Endothelial cell of umbilical vein (primary cell): Measurements from ENCODE around the gene RAD51B. TPM values are rescaled to one million over a fixed set of nuclear protein-coding genes. Genes with fewer than 3 reads are reported as not detected.

Experiments used
- BruUV-seq: library from RNA; stranded (reverse); fragments of 400-500 nt; replicated peaks from 2 replicates; lab custom pipeline; 2021; lab: Mats Ljungman, UMichigan
- CTCF ChIA-PET: fragments of 300-600, 350-600 bp; sonication (Branson Sonifier 250); formaldehyde crosslinking; loops from one replicate; lab custom pipeline; 2021; ENCODE audit warnings: antibody characterized with exemption, inconsistent platforms; lab: Charles Lee
- POLR2A ChIA-PET: fragments of 300-600, 350-600 bp; sonication (Branson Sonifier 250); formaldehyde crosslinking; loops from one replicate; lab custom pipeline; 2021; ENCODE audit warnings: antibody characterized with exemption, inconsistent platforms; lab: Charles Lee
- DNase-seq: peaks from one replicate; pipeline ENCODE4 v3.0.0-alpha.2; 2011; ENCODE audit warnings: low read depth, low spot score
- FAIRE-seq: peaks from 2 replicates; lab custom pipeline; 2011; peaks lifted over from hg19 to GRCh38; lab: Jason Lieb, UNC
- H2AFZ ChIP-seq: 2 replicates; pipeline ENCODE4 v1.6.0; 2012; ENCODE audit warnings: low read depth, low read length, control low read depth, inconsistent platforms
- H3K27ac ChIP-seq: 2 replicates; pipeline ENCODE4 v1.5.1; 2011; ENCODE audit warnings: low read depth, mild to moderate bottlenecking, control low read depth, low read length, moderate library complexity; ENCODE audit not compliant: insufficient read depth
- H3K27me3 ChIP-seq, 2 experiments: 2 replicates each; pipeline versions ENCODE4 v1.6.0 to v1.6.1; 2011; ENCODE audit warnings: low read length in 2 of 2, mixed read lengths in 1 of 2; ENCODE audit not compliant: control insufficient read depth in 2 of 2, insufficient read depth in 2 of 2
- H3K36me3 ChIP-seq, 2 experiments: 2 replicates in 1 of 2; 3 replicates in 1 of 2; pipeline ENCODE4 v1.5.1; 2011; ENCODE audit warnings: low read length in 2 of 2, mild to moderate bottlenecking in 1 of 2, moderate library complexity in 1 of 2; ENCODE audit not compliant: control insufficient read depth in 2 of 2, insufficient read depth in 2 of 2; ENCODE audit errors: extremely low read depth in 1 of 2
- H3K4me1 ChIP-seq: 3 replicates; pipeline ENCODE4 v1.5.1; 2011; ENCODE audit warnings: mild to moderate bottlenecking, low read length; ENCODE audit not compliant: control insufficient read depth, insufficient read depth; ENCODE audit errors: extremely low read depth
- H3K4me2 ChIP-seq: 2 replicates; pipeline ENCODE4 v1.6.1; 2011; ENCODE audit warnings: low read length, control low read depth, mixed read lengths; ENCODE audit not compliant: insufficient read depth
- H3K4me3 ChIP-seq, 3 experiments: fragments of 200-600 bp in 1 of 3; sonication (generic), shearing (Covaris generic) in 1 of 3; replicated peaks in 1 of 3; 2 replicates each; pipeline ENCODE4 v1.5.1; 2011 to 2016; ENCODE audit warnings: control low read depth in 3 of 3, low read length in 3 of 3, mild to moderate bottlenecking in 2 of 3, inconsistent platforms in 1 of 3, low read depth in 1 of 3, moderate library complexity in 1 of 3; ENCODE audit not compliant: insufficient read depth in 1 of 3
- H3K79me2 ChIP-seq: 2 replicates; pipeline ENCODE4 v1.6.0; 2012; ENCODE audit warnings: low read length, inconsistent platforms; ENCODE audit not compliant: control insufficient read depth, insufficient read depth
- H3K9ac ChIP-seq: replicated peaks from 2 replicates; pipeline ENCODE3; 2011; ENCODE audit warnings: low read length, control low read depth; ENCODE audit not compliant: insufficient read depth; ENCODE audit errors: extremely low read depth
- H3K9me1 ChIP-seq: replicated peaks from 3 replicates; pipeline ENCODE4 v1.6.0; 2011; ENCODE audit warnings: mild to moderate bottlenecking, low read length; ENCODE audit not compliant: control insufficient read depth, insufficient read depth; ENCODE audit errors: extremely low read depth
- H3K9me3 ChIP-seq: replicated peaks from 2 replicates; pipeline ENCODE4 v1.5.1; 2012; ENCODE audit warnings: low read length, inconsistent platforms; ENCODE audit not compliant: control insufficient read depth, insufficient read depth
- H4K20me1 ChIP-seq: replicated peaks from 2 replicates; pipeline ENCODE3; 2011; ENCODE audit warnings: mild to moderate bottlenecking, low read length; ENCODE audit not compliant: control insufficient read depth, insufficient read depth; ENCODE audit errors: extremely low read depth
- CTCF ChIP-seq, 2 donors: IDR thresholded peaks; 1 replicate in 1 of 2; 2 replicates in 1 of 2; pipeline ENCODE4 v1.5.1; 2011; ENCODE audit warnings: low read length in 2 of 2, mild to moderate bottlenecking in 2 of 2, moderate library complexity in 2 of 2, control low read depth in 1 of 2, inconsistent platforms in 1 of 2, low read depth in 1 of 2; ENCODE audit not compliant: insufficient read depth in 1 of 2; ENCODE audit errors: extremely low read depth in 1 of 2
- EZH2 ChIP-seq: IDR thresholded peaks from 2 replicates; pipeline ENCODE4 v1.6.1; 2012; ENCODE audit warnings: borderline replicate concordance, low read depth, mild to moderate bottlenecking, moderate library complexity, low read length, inconsistent platforms; ENCODE audit not compliant: severe bottlenecking
- FOS ChIP-seq: IDR thresholded peaks from 2 replicates; pipeline ENCODE4 v1.6.1; 2011; ENCODE audit warnings: mild to moderate bottlenecking, low read length, moderate library complexity, borderline replicate concordance; ENCODE audit not compliant: insufficient read depth
- GATA2 ChIP-seq: IDR thresholded peaks from 2 replicates; pipeline ENCODE4 v1.7.0; 2011; ENCODE audit warnings: low read depth, mild to moderate bottlenecking, moderate library complexity, mixed read lengths, low read length; ENCODE audit not compliant: insufficient read length, insufficient read depth
- JUN ChIP-seq: IDR thresholded peaks from 2 replicates; pipeline ENCODE4 v1.6.1; 2011; ENCODE audit warnings: borderline replicate concordance, low read depth; ENCODE audit not compliant: insufficient read length, insufficient read depth
- MAX ChIP-seq: IDR thresholded peaks from 2 replicates; pipeline ENCODE4 v1.6.1; 2011; ENCODE audit not compliant: insufficient read depth, insufficient read length
- MYC ChIP-seq: IDR thresholded peaks from one replicate; pipeline ENCODE4 v1.6.1; 2011; ENCODE audit warnings: mild to moderate bottlenecking, low read depth, low read length
- POLR2A ChIP-seq: IDR thresholded peaks from 2 replicates; pipeline ENCODE4 v1.6.1; 2012; ENCODE audit warnings: low read depth, mild to moderate bottlenecking, control low read depth, low read length
- POLR2AphosphoS5 ChIP-seq: IDR thresholded peaks from 2 replicates; pipeline ENCODE4 v1.6.1; 2012; ENCODE audit warnings: low read depth, mild to moderate bottlenecking, control low read depth, low read length, moderate library complexity; ENCODE audit not compliant: insufficient read depth
- dilution Hi-C: fragments of 300-500 bp; cut with MboI; formaldehyde crosslinking; loops from one replicate; pipeline ENCODE4 v1.15.0; 2019; ENCODE audit warnings: low sequenced_read_pairs; ENCODE audit not compliant: extremely low pct_ligation_motif_present
- intact Hi-C: fragments of 100-400 bp; cut with micrococcal nuclease; formaldehyde crosslinking; loops from one replicate; pipeline ENCODE4 v1.10.0; 2022
- polyA plus RNA-seq, 4 experiments: library from polyadenylated mRNA; depleted of rRNA in 3 of 4; stranded (reverse) in 3 of 4; unstranded in 1 of 4; fragments of >200 nt; gene quantifications; 2 replicates each; pipeline versions ENCODE4 v1.2.1 to v1.2.3, GENCODE V29; 2011 to 2012; ENCODE audit warnings: missing spikeins in 1 of 4
- total RNA-seq: library from RNA; stranded (reverse); gene quantifications from 2 replicates; pipeline ENCODE4 v1.2.3, GENCODE V29; 2021

RAD51B gene
- total and polyA plus RNA-seq, 2 donors (not counting 3 experiments of a cell fraction or from before 2014, with no cell fraction given) = 3.9 to 19.0 TPM

- dilution Hi-C loops (no loop called here), intact Hi-C loops (no loop called here)
- CTCF ChIA-PET = no interaction called here
- no peaks in the 10 kb centered on the region for H3K79me2 ChIP-seq
- no peak for DNase-seq
- FAIRE-seq = no peak
- no peaks in the 10 kb centered on the region for H3K9me3 ChIP-seq
- H3K9me1 ChIP-seq = no peaks in the 10 kb centered on the region
- BruUV-seq = no TSS peak
- POLR2A ChIA-PET = no interaction called here
- H2AFZ ChIP-seq = no peak overlapping the region
- TF ChIP-seq MAX (no peak), CTCF (IDR thresholded peaks at IDR 0.05; ENCODE audit: extremely low read depth in 1 of 2, insufficient read depth in 1 of 2, low read depth in 1 of 2, low read length in 2 of 2) (no peak), POLR2A (no peak), JUN (no peak), FOS (no peak), EZH2 (no peak), MYC (no peak), POLR2AphosphoS5 (no peak), GATA2 (no peak)
- H3K4me3 ChIP-seq = no peak overlapping the region
- H4K20me1 ChIP-seq = no peaks in the 10 kb centered on the region
- no peaks in the 10 kb centered on the region for H3K27me3 ChIP-seq
- no peak overlapping the region for H3K9ac ChIP-seq
- H3K4me2 ChIP-seq = no peak overlapping the region
- H3K36me3 ChIP-seq = no peaks in the 10 kb centered on the region
- no peaks in the 10 kb centered on the region for H3K4me1 ChIP-seq
- H3K27ac ChIP-seq = no peak overlapping the region
These were observed 893.3 kb downstream of the RAD51B start for GRCh38 chr14:68712703-68713370.
